Testis (tissue), 2 donors: Measurements from ENCODE around the gene ACSS2.

Experiments
- CTCF ChIP-seq, 3 experiments: fragments of 450-650 bp in 2 of 3; fragments of 200-600 bp in 1 of 3; sonication (generic) in 1 of 3; IDR thresholded peaks; one replicate each; pipeline ENCODE4 v1.5.1; 2016 to 2019; ENCODE audit warnings: antibody characterized with exemption in 3 of 3, mild to moderate bottlenecking in 2 of 3, moderate library complexity in 1 of 3
- POLR2A ChIP-seq: fragments of 450-650 bp; IDR thresholded peaks from one replicate; pipeline ENCODE4 v1.6.1; 2017; ENCODE audit warnings: antibody characterized with exemption, mild to moderate bottlenecking, moderate library complexity

GRCh38 chr20:34971561-34972235 lies 95.3 kb downstream of the ACSS2 start:
- TF ChIP-seq POLR2A (no peak), CTCF (IDR thresholded peaks at IDR 0.05) (no peak)
